BJ (cell line): ENCODE data around the gene OGDH. TPM values are rescaled to one million over a fixed set of nuclear protein-coding genes. Genes with fewer than 3 reads are reported as not detected.

ENCODE experiments used
- CTCF ChIA-PET: fragments of 350-600 bp; formaldehyde crosslinking; extraction: SDS; loops from one replicate; lab custom pipeline; 2021; ENCODE audit warnings: antibody characterized with exemption, inconsistent platforms; lab: Yijun Ruan, JAX
- POLR2A ChIA-PET: fragments of 300-600 bp; sonication (Branson Sonifier 250); formaldehyde crosslinking; extraction: SDS; loops from one replicate; lab custom pipeline; 2021; ENCODE audit warnings: antibody characterized with exemption; lab: Charles Lee
- DNase-seq: peaks from one replicate; pipeline ENCODE4 v3.0.0-alpha.2; 2011; ENCODE audit warnings: low read depth
- H3K27me3 ChIP-seq: 2 replicates; pipeline ENCODE4 v1.6.0; 2011; ENCODE audit warnings: low read length; ENCODE audit not compliant: control insufficient read depth, insufficient read depth
- H3K36me3 ChIP-seq: 2 replicates; pipeline ENCODE4 v1.5.1; 2011; ENCODE audit warnings: low read length; ENCODE audit not compliant: control insufficient read depth, insufficient read depth
- H3K4me3 ChIP-seq: 2 replicates; pipeline ENCODE4 v1.5.1; 2011; ENCODE audit warnings: low read depth, mild to moderate bottlenecking, control low read depth, low read length
- polyA plus RNA-seq: library from polyadenylated mRNA; depleted of rRNA; stranded (reverse); fragments of >200 nt; gene quantifications from 2 replicates; pipeline ENCODE4 v1.2.3, GENCODE V29; 2011
- TF ChIP-seq, protein P1 (sequence below): IDR thresholded peaks from 2 replicates; pipeline ENCODE4 v1.5.1; 2011; ENCODE audit warnings: low read depth, mild to moderate bottlenecking, control low read depth, inconsistent platforms, low read length, moderate library complexity; ENCODE audit not compliant: insufficient read depth

Gene OGDH
- polyA plus RNA-seq, 1 experiment = 51.3 TPM

DNA sequence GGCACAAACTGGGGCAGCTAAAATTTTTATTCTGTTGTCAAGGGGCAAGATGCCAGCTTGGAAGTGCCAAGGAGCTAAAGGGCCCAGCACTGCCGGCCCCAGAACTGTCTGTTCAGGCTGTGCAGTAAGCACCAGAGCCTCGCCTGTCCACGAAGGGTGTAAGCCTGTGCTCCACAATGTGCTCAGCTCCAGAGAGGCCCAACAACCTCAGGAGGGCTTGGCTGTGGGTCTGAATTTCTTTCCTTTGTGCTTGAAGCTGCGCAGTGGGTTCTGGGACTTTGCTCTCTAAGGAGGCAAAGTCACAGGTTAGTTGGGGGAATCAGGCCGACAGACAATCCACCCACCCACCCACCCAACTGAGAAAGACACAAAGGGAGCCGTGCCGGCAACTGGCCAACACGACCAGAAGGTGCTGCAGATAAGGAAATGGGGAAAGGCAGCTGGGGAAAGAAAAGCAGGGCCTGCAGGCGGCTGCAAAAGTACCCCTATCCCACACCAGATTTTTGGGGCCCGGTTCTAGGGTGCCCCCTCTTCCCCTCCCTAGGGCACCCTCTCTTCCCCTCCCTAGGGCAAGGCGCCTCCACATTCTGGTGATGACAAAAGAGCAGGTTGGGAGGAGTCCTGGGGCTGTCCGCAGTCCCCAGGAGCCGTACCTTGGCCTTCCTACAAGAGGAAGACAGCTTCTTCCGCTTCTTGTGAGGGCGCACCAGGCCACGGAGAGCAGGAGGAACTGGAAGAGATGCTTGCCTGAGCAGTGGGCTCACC, 40.5 kb upstream of the OGDH start:
- Histone ChIP-seq H3K36me3 (peaks cover 42% of the 10 kb centered on the region), H3K27me3 (no peaks in the 10 kb centered on the region)
- POLR2A ChIA-PET = no interaction called here

DNA sequence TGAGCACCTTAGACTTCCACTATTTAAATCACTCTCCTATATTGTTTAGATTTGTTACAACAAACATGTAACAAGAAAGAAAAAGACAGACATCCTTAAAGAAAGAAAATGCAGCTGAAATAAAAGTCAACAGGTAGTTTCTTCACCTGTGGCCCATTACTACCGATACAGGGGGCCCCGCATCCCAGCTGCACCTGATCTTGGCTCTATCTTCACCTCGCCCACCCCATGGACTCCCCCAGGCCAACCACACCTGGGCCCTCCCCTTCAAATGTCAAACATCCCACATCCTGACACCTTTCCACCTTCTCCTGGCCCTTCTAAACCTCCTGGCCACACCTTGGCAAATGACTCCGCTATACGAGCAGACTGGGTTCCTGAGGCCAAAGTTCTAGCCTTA, 39.7 kb upstream of the OGDH start:
- CTCF ChIA-PET = interaction anchor here (0.6 to 7.4 kb wide), 8 partner anchors 12 to 371 kb away, joined by 3 to 62 read pairs (median 12); partner anchors contain the start of gene TMED4
- peaks cover 47% of the 10 kb centered on the region for H3K36me3 ChIP-seq

More for the DNA sequence above, 40.5 kb upstream of the OGDH start:
- CTCF ChIA-PET = interaction anchor here (0.6 to 7.4 kb wide), 30 partner anchors 8 to 370 kb away, joined by 3 to 62 read pairs (median 4); partner anchors contain the start of genes DDX56, NUDCD3 and TMED4
- TF ChIP-seq, protein P1, sequence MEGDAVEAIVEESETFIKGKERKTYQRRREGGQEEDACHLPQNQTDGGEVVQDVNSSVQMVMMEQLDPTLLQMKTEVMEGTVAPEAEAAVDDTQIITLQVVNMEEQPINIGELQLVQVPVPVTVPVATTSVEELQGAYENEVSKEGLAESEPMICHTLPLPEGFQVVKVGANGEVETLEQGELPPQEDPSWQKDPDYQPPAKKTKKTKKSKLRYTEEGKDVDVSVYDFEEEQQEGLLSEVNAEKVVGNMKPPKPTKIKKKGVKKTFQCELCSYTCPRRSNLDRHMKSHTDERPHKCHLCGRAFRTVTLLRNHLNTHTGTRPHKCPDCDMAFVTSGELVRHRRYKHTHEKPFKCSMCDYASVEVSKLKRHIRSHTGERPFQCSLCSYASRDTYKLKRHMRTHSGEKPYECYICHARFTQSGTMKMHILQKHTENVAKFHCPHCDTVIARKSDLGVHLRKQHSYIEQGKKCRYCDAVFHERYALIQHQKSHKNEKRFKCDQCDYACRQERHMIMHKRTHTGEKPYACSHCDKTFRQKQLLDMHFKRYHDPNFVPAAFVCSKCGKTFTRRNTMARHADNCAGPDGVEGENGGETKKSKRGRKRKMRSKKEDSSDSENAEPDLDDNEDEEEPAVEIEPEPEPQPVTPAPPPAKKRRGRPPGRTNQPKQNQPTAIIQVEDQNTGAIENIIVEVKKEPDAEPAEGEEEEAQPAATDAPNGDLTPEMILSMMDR = no peak
- H3K4me3 ChIP-seq = no peak overlapping the region
- DNase-seq = no peak

DNA sequence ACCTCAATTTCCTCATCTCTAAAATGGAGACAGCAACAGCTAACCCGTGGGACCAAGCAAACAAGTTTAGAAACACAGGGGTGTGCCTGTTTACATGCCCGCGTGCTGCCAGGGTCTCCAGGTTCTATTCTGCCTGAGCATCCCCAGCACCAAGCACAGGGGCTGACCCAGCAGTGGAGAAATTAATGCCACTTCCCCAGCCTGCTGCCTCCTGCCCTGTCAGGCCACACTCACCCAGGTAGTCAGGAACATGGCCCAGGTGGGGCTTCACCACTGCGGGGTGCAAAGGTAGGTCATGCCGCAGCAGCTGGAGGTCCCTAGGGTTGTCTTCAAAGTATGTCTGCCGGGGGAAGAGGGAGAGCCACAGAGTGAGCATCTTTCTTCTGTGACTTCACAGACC, 38.5 kb upstream of the OGDH start:
- CTCF ChIA-PET = interaction anchor here (0.5 to 1.6 kb wide), 3 partner anchors 205 to 327 kb away, joined by 3 to 4 read pairs (median 4); no protein-coding TSS in a partner anchor
- Histone ChIP-seq H3K4me3 (no peak overlapping the region), H3K27me3 (no peaks in the 10 kb centered on the region), H3K36me3 (peaks cover 51% of the 10 kb centered on the region)
- POLR2A ChIA-PET = no interaction called here
- TF ChIP-seq, protein P1 = no peak
- DNase-seq = no peak

More for the DNA sequence above, 39.7 kb upstream of the OGDH start:
- H3K4me3 ChIP-seq = no peak overlapping the region
- POLR2A ChIA-PET = no interaction called here
- TF ChIP-seq, protein P1 = no peak
- DNase-seq = no peak
- H3K27me3 ChIP-seq = no peaks in the 10 kb centered on the region

DNA sequence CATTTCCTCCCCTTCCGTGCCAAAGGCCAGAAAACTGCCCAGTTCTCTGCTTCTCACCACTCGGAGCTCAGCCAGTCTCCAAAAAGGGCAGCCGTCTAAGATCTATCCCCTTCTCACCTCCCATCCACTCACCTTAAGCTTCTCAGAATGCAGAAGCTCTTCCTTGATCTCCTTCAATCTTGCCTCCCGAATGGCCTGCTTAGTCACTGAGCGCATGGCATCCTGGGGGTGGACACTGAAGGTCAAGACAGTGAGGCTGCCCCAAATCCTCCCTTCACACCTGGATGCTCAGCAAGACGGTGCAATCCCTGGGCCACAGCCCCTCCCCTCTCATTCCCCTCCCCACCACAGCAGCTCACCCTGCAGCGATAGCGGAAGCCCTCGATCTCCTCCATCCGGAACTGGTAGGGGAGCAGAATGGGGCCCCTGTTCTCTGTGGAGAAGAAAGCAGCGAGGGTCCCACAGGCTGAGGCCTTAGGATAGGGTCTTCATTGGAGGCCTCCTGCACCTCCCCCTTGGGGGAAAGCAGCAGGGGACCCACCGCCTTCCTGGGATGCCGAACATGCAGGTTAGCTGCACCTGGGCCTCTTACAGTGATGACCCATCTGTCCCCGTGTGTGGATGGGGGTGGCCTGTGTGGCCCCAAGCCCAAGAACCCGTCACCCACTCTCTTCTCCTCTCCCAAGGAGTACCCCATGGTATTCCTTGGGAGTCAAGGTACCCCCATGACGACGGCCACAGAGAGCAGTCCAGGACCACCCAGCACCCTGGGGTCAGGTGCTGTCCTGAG, 37.5 kb upstream of the OGDH start:
- Histone ChIP-seq H3K36me3 (peaks cover 51% of the 10 kb centered on the region), H3K4me3 (no peak overlapping the region), H3K27me3 (no peaks in the 10 kb centered on the region)
- TF ChIP-seq, protein P1 = no peak
- no peak for DNase-seq
- CTCF ChIA-PET = interaction anchor here (0.9 to 1.6 kb wide), 2 partner anchors 220 to 309 kb away, joined by 3 to 4 read pairs; no protein-coding TSS in a partner anchor
- POLR2A ChIA-PET = no interaction called here
